Measurements from ENCODE around the gene ERI3. TPM values are rescaled to one million over a fixed set of nuclear protein-coding genes. Genes with fewer than 3 reads are reported as not detected.

Gene ERI3
- total RNA-seq, 3 donors from 2014 or later, result 35.8 to 49.2 (median 41.1) TPM

GRCh38 chr1:44368471-44369151 lies 13.6 kb upstream of the ERI3 start:
- Histone ChIP-seq H3K9me3 (no peaks in the 10 kb centered on the region), H3K4me1 (no peaks in the 10 kb centered on the region), H3K36me3 (no peaks in the 10 kb centered on the region), H3K27ac (no peak overlapping the region), H3K4me3 (no peak overlapping the region), H3K27me3 (no peaks in the 10 kb centered on the region)
- DNase-seq (ENCODE audit: low spot score in 2 of 2), result no peak
- intact Hi-C loops (cut with DNase I; ENCODE audit: low total_unique reads), result no loop called here
- TF ChIP-seq POLR2A (IDR thresholded peaks at IDR 0.05) (no peak), POLR2AphosphoS5 (IDR thresholded peaks at IDR 0.05) (no peak), CTCF (IDR thresholded peaks at IDR 0.05) (no peak)

GRCh38 chr1:44367944-44368343 lies 12.9 kb upstream of the ERI3 start:
- no peaks in the 10 kb centered on the region for H3K9me3 ChIP-seq
- H3K4me1 ChIP-seq, result no peaks in the 10 kb centered on the region
- no peak for DNase-seq (ENCODE audit: low spot score in 2 of 2)
- no peaks in the 10 kb centered on the region for H3K27me3 ChIP-seq
- intact Hi-C loops (cut with DNase I; ENCODE audit: low total_unique reads), result no loop called here
- no peak for TF ChIP-seq POLR2AphosphoS5 (IDR thresholded peaks at IDR 0.05)
- no peak for TF ChIP-seq CTCF (IDR thresholded peaks at IDR 0.05)
- no peak for TF ChIP-seq POLR2A (IDR thresholded peaks at IDR 0.05)
- no peaks in the 10 kb centered on the region for H3K36me3 ChIP-seq
- no peak overlapping the region for H3K4me3 ChIP-seq
- no peak overlapping the region for H3K27ac ChIP-seq

- no peaks in the 10 kb centered on the region for H3K27me3 ChIP-seq
- no peak for TF ChIP-seq CTCF (IDR thresholded peaks at IDR 0.05)
- TF ChIP-seq POLR2AphosphoS5 (IDR thresholded peaks at IDR 0.05), result no peak
- no peak for TF ChIP-seq POLR2A (IDR thresholded peaks at IDR 0.05)
- intact Hi-C loops (cut with DNase I; ENCODE audit: low total_unique reads), result no loop called here
- no peaks in the 10 kb centered on the region for H3K36me3 ChIP-seq
- no peaks in the 10 kb centered on the region for H3K9me3 ChIP-seq
- H3K4me3 ChIP-seq, result no peak overlapping the region
- no peaks in the 10 kb centered on the region for H3K4me1 ChIP-seq
- no peak for DNase-seq (ENCODE audit: low spot score in 2 of 2)
- H3K27ac ChIP-seq, result no peak overlapping the region
Observed at GRCh38 chr1:44366371-44366975, 11.4 kb upstream of the ERI3 start.

- no peaks in the 10 kb centered on the region for H3K27me3 ChIP-seq
- DNase-seq (ENCODE audit: low spot score in 2 of 2), result no peak
- no peak for TF ChIP-seq POLR2A (IDR thresholded peaks at IDR 0.05)
- TF ChIP-seq POLR2AphosphoS5 (IDR thresholded peaks at IDR 0.05), result no peak
- TF ChIP-seq CTCF (IDR thresholded peaks at IDR 0.05), result no peak
Observed at GRCh38 chr1:44361478-44361877, 6.4 kb upstream of the ERI3 start.

GRCh38 chr1:44359234-44359935 lies 4.3 kb upstream of the ERI3 start:
- Histone ChIP-seq H3K27me3 (no peaks in the 10 kb centered on the region), H3K36me3 (no peaks in the 10 kb centered on the region), H3K27ac (no peak overlapping the region), H3K4me1 (peaks cover 0 to under 1% of the 10 kb centered on the region in 2 donors), H3K4me3 (no peak overlapping the region), H3K9me3 (no peaks in the 10 kb centered on the region)
- DNase-seq (ENCODE audit: low spot score in 2 of 2), result no peak
- TF ChIP-seq POLR2AphosphoS5 (IDR thresholded peaks at IDR 0.05) (no peak), POLR2A (IDR thresholded peaks at IDR 0.05) (no peak)
- intact Hi-C loops (cut with DNase I; ENCODE audit: low total_unique reads), result no loop called here

More at GRCh38 chr1:44361478-44361877, 6.4 kb upstream of the ERI3 start:
- intact Hi-C loops (cut with DNase I; ENCODE audit: low total_unique reads), result no loop called here
- Histone ChIP-seq H3K27ac (no peak overlapping the region), H3K4me1 (no peaks in the 10 kb centered on the region), H3K4me3 (no peak overlapping the region), H3K36me3 (no peaks in the 10 kb centered on the region), H3K9me3 (no peaks in the 10 kb centered on the region)
